K562 (cell line): ENCODE results near the gene ULBP1. TPM values are rescaled to one million over a fixed set of nuclear protein-coding genes. Genes with fewer than 3 reads are reported as not detected.

Experiments used
- ATAC-seq: fragments of 200-7000 bp; cut with Tn5 transposase; 3 replicates; pipeline ENCODE4 v1.9.1; 2020; ENCODE audit warnings: moderate library complexity
- BruUV-seq: library from RNA; stranded (reverse); fragments of 400-500 nt; replicated peaks from 2 replicates; lab custom pipeline; 2021; lab: Mats Ljungman, UMichigan
- CTCF ChIA-PET: fragments of 300-600 bp; formaldehyde crosslinking; extraction: SDS; loops from one replicate; lab custom pipeline; 2021; ENCODE audit warnings: low intra/inter-chr PET ratio; lab: Yijun Ruan, JAX
- POLR2A ChIA-PET: fragments of 300-600, 350-650 bp; sonication (Branson Sonifier 250); formaldehyde crosslinking; extraction: SDS; loops from one replicate; lab custom pipeline; 2021; ENCODE audit warnings: antibody characterized with exemption, inconsistent platforms; lab: Yijun Ruan, JAX
- DNase-seq, 4 experiments: peaks; one replicate each; pipeline versions ENCODE4 v3.0.0 to v3.0.0-alpha.2; 2011 to 2018; ENCODE audit warnings: low spot score in 3 of 4, mixed read lengths in 3 of 4; ENCODE audit errors: extremely low read depth in 1 of 4
- FAIRE-seq: peaks from 2 replicates; lab custom pipeline; 2011; peaks lifted over from hg19 to GRCh38; lab: Jason Lieb, UNC
- H2AFZ ChIP-seq: 2 replicates; pipeline ENCODE4 v1.6.0; 2011; ENCODE audit warnings: low read depth, low read length, control low read depth, inconsistent platforms
- H3K27ac ChIP-seq: fragments of 200-600 bp; 3 replicates; pipeline ENCODE4 v1.8.0; 2011; ENCODE audit warnings: low read depth, mild to moderate bottlenecking, control low read depth, inconsistent platforms, low read length, moderate library complexity, mixed read lengths; ENCODE audit errors: extremely low read depth
- H3K27me3 ChIP-seq, 2 experiments: fragments of 300-600 bp in 1 of 2; 2 replicates in 1 of 2; 3 replicates in 1 of 2; pipeline versions ENCODE4 v1.6.0 to v1.8.0; 2011; ENCODE audit warnings: inconsistent platforms in 2 of 2, low read length in 2 of 2, mild to moderate bottlenecking in 1 of 2, mixed read lengths in 1 of 2, moderate library complexity in 1 of 2; ENCODE audit not compliant: control insufficient read depth in 2 of 2, insufficient read depth in 2 of 2
- H3K36me3 ChIP-seq: fragments of 300-600 bp; 3 replicates; pipeline ENCODE4 v1.8.0; 2011; ENCODE audit warnings: mild to moderate bottlenecking, low read length, inconsistent platforms; ENCODE audit not compliant: control insufficient read depth, insufficient read depth
- H3K4me1 ChIP-seq, 2 experiments: fragments of 200-600 bp in 1 of 2; replicated peaks in 1 of 2; 2 replicates in 1 of 2; 3 replicates in 1 of 2; pipeline versions ENCODE4 v1.5.1 to v1.8.0; 2011; ENCODE audit warnings: inconsistent platforms in 2 of 2, low read length in 2 of 2, mild to moderate bottlenecking in 1 of 2, mixed read lengths in 1 of 2, moderate library complexity in 1 of 2; ENCODE audit not compliant: control insufficient read depth in 2 of 2, insufficient read depth in 2 of 2
- H3K4me2 ChIP-seq: 2 replicates; pipeline ENCODE4 v1.6.1; 2011; ENCODE audit warnings: low read length, control low read depth, inconsistent platforms, mixed read lengths; ENCODE audit not compliant: insufficient read depth
- H3K4me3 ChIP-seq: fragments of 200-600 bp; sonication (generic), shearing (Covaris generic); 2 replicates; pipeline ENCODE4 v1.5.1; 2016; ENCODE audit warnings: control low read depth, inconsistent platforms
- H3K79me2 ChIP-seq: fragments of 200-600 bp; 3 replicates; pipeline ENCODE4 v1.8.0; 2011; ENCODE audit warnings: low read length, inconsistent platforms; ENCODE audit not compliant: control insufficient read depth, insufficient read depth
- H3K9ac ChIP-seq, 2 experiments: 2 replicates each; pipeline versions ENCODE4 v1.6.0 to v1.6.1; 2011; ENCODE audit warnings: low read depth in 2 of 2, low read length in 2 of 2, control low read depth in 1 of 2, inconsistent platforms in 1 of 2, mild to moderate bottlenecking in 1 of 2, mixed read lengths in 1 of 2; ENCODE audit not compliant: insufficient read depth in 1 of 2
- H3K9me1 ChIP-seq: one replicate; pipeline ENCODE4 v1.6.0; 2011; ENCODE audit warnings: inconsistent platforms, mild to moderate bottlenecking, low read length, moderate library complexity; ENCODE audit not compliant: control insufficient read depth, insufficient read depth
- H3K9me3 ChIP-seq: replicated peaks from 2 replicates; pipeline ENCODE4 v1.5.1; 2011; ENCODE audit warnings: low read depth, low read length, inconsistent platforms; ENCODE audit not compliant: control insufficient read depth, insufficient read depth
- H4K20me1 ChIP-seq: replicated peaks from 2 replicates; pipeline ENCODE4 v1.6.1; 2011; ENCODE audit warnings: low read length, inconsistent platforms, mixed read lengths; ENCODE audit not compliant: control insufficient read depth, insufficient read depth
- FOXA1 ChIP-seq: fragments of 450-650 bp; IDR thresholded peaks from 2 replicates; pipeline ENCODE4 v1.6.1; 2016; ENCODE audit warnings: mild to moderate bottlenecking, borderline replicate concordance
- GABPB2 ChIP-seq: fragments of 250-450 bp; sonication (Bioruptor Pico); conservative IDR thresholded peaks from 2 replicates; pipeline ENCODE4 v1.5.1; 2021; ENCODE audit warnings: mild to moderate bottlenecking
- HDAC6 ChIP-seq: IDR thresholded peaks from 2 replicates; pipeline ENCODE4 v1.6.1; 2012; ENCODE audit warnings: low read depth, mild to moderate bottlenecking, control low read depth, inconsistent platforms, low read length, moderate library complexity
- HNRNPH1 ChIP-seq: fragments of 200-400 bp; formaldehyde crosslinking; optimal IDR thresholded peaks from 2 replicates; pipeline ENCODE3; 2017; ENCODE audit warnings: low read depth, mild to moderate bottlenecking, low read length, moderate library complexity
- NEUROD1 ChIP-seq: fragments of 150-350 bp; IDR thresholded peaks from 2 replicates; pipeline ENCODE4 v1.6.1; 2014; ENCODE audit warnings: borderline replicate concordance, low read length, low read depth; ENCODE audit not compliant: partially characterized antibody
- NFXL1 ChIP-seq: fragments of 450-650 bp; formaldehyde crosslinking; IDR thresholded peaks from 2 replicates; pipeline ENCODE4 v1.4.0; 2021; ENCODE audit warnings: mild to moderate bottlenecking
- SREBF1 ChIP-seq: fragments of 150-350 bp; IDR thresholded peaks from 2 replicates; pipeline ENCODE4 v1.6.1; 2014; ENCODE audit warnings: antibody characterized with exemption, low read depth, low read length, borderline replicate concordance
- ZBTB17 ChIP-seq: fragments of 450-650 bp; formaldehyde crosslinking; IDR thresholded peaks from 2 replicates; pipeline ENCODE4 v1.4.0; 2020; ENCODE audit warnings: mild to moderate bottlenecking
- ZC3H8 ChIP-seq: fragments of 450-650 bp; IDR thresholded peaks from 2 replicates; pipeline ENCODE4 v1.6.1; 2017
- ZNF263 ChIP-seq: sonication (generic); formaldehyde crosslinking; IDR thresholded peaks from 2 replicates; pipeline ENCODE4 v1.8.0; 2022; ENCODE audit warnings: mild to moderate bottlenecking, missing genetic modification reagents, borderline replicate concordance
- ZNF3 ChIP-seq: fragments of 250-450 bp; sonication (Bioruptor Pico); IDR thresholded peaks from 2 replicates; pipeline ENCODE4 v1.5.0; 2021; ENCODE audit warnings: mild to moderate bottlenecking, moderate library complexity
- whole genome bisulfite sequencing: fragments of 100-300 bp; shearing (Covaris generic); methylation state at CpG from one replicate; pipeline ENCODE4 v1.1.6; 2016; ENCODE audit warnings: low coverage, mixed read lengths; ENCODE audit not compliant: insufficient coverage; ENCODE audit errors: missing lambda C conversion rate; 5-methylcytosine and 5-hydroxymethylcytosine counted together
- in situ Hi-C: fragments of 300-500 bp; cut with MboI; formaldehyde crosslinking; loops from 4 replicates; pipeline ENCODE4 v1.15.0; 2018; ENCODE audit warnings: inconsistent platforms, mixed read lengths
- intact Hi-C: fragments of 100-400 bp; cut with micrococcal nuclease; formaldehyde crosslinking; loops from 2 replicates; pipeline ENCODE4 v1.14.2; 2022
- polyA plus RNA-seq, 8 experiments: library from polyadenylated mRNA; depleted of rRNA in 4 of 8; stranded (reverse) in 5 of 8; unstranded in 3 of 8; fragments of >200 nt; fragmentation: Nextera tagmentation in 2 of 8; fragmentation: Illumina TruSeq in 1 of 8; extraction: Ambion mirVana in 2 of 8; extraction: Trizol in 1 of 8; gene quantifications; 2 replicates each; pipeline versions ENCODE4 v1.2.1 to v1.2.3, GENCODE V29; 2011 to 2014; ENCODE audit warnings: inconsistent platforms in 1 of 8, missing spikeins in 1 of 8
- total RNA-seq, 7 experiments: library from RNA; depleted of rRNA in 6 of 7; stranded (reverse); fragments of >200 nt in 6 of 7; fragmentation: Illumina TruSeq in 2 of 7; extraction: Trizol in 2 of 7; gene quantifications; 2 replicates each; pipeline versions ENCODE4 v1.2.1 to v1.2.3, GENCODE V29; 2011 to 2021; ENCODE audit warnings: low replicate concordance in 1 of 7
- TF ChIP-seq, protein P1 (sequence below): fragments of 450-650 bp; formaldehyde crosslinking; IDR thresholded peaks from 2 replicates; pipeline ENCODE4 v1.4.0; 2020; ENCODE audit warnings: mild to moderate bottlenecking, mixed read lengths
- TF ChIP-seq, protein P2 (sequence below): sonication (generic); formaldehyde crosslinking; IDR thresholded peaks from 2 replicates; pipeline ENCODE4 v1.4.0; 2020; ENCODE audit warnings: mild to moderate bottlenecking, missing genetic modification reagents

ULBP1 gene
- total and polyA plus RNA-seq, 9 of the 15 experiments (the other 6 are each of a cell fraction or from before 2014, with no cell fraction given) = 0.33 to 6.0 (median 2.5) TPM

DNA sequence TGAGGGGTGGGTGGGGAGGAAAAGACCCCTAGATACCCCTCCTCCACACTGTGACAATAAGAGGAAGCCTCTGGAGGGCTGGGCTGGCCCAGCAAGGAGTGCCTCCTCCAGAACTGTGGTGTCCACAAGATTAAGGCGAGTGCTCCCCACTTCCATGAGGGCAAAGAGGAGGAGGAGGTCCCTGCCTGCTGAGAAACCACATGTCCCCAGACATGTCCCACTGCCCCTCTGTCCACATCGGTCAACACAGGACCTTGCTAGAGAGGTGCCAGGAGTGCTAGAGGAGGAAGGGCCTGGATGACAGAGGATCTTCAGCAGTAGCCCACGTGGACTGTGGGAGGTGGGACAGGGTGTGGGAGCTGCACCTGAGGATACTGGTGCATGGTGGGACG is 43.9 kb upstream of the ULBP1 start:
- no peak for DNase-seq
- no peak overlapping the region for H3K9ac ChIP-seq
- no peak overlapping the region for H2AFZ ChIP-seq
- H3K4me1 ChIP-seq = peaks cover 0 to 16% of the 10 kb centered on the region in 2 experiments; a peak in 3 of 5 replicates
- no peak for FAIRE-seq
- no peak overlapping the region for H3K4me3 ChIP-seq
- H3K9me3 ChIP-seq = no peaks in the 10 kb centered on the region
- H3K79me2 ChIP-seq = no peaks in the 10 kb centered on the region
- BruUV-seq = no TSS peak
- CTCF ChIA-PET = no interaction called here
- no peak overlapping the region for H3K4me2 ChIP-seq
- ATAC-seq = no peak
- peaks cover 13 to 68% of the 10 kb centered on the region in 2 experiments; a peak in 4 of 5 replicates for H3K27me3 ChIP-seq
- WGBS = 0% methylated on average over 4 of the region's 4 CpGs
- no peak overlapping the region for H3K27ac ChIP-seq
- TF ChIP-seq ZNF263 = peak; percentile 33; the same call in 1 of the 2 replicates
- TF ChIP-seq ZNF3 (CRISPR knock-in tag) = no peak
- POLR2A ChIA-PET = interaction anchor here (0.8 kb wide), 1 partner anchor 113 kb away, joined by 3 read pairs; no protein-coding TSS in a partner anchor
- no peaks in the 10 kb centered on the region for H3K36me3 ChIP-seq
- no peaks in the 10 kb centered on the region for H3K9me1 ChIP-seq
- intact Hi-C loops (no loop called here), in situ Hi-C loops (loop anchor here (5.0 to 25.0 kb wide), 3 partner anchors 78 to 883 kb away; no protein-coding TSS in a partner anchor)
- peaks cover 4% of the 10 kb centered on the region; the same call in 1 of the 2 replicates for H4K20me1 ChIP-seq

DNA sequence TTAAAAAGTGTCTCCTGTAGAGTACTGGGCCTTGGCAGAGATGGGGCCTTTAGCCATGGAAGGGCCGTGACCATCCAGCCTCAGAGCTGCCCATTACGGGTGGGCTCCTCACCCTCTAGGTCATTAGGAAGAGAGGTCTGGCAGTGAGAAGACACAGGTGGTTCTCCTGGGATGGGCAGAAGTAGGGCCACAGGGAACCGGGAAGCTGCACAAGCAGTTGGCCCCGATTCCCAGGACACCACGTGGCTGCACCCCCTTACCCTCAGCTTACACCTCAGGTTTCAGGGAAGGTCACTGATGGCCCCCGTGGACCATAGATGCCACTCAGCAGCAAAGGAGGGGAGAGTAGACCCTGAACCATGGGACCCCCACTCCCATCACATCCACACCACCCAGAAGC is 42.4 kb upstream of the ULBP1 start:
- ChIA-PET POLR2A (interaction anchor here (1.1 kb wide), 1 partner anchor 100 kb away, joined by 3 read pairs; no protein-coding TSS in a partner anchor), CTCF (no interaction called here)
- DNase-seq (no peak), ATAC-seq (no peak), FAIRE-seq (no peak)
- H3K9me1 ChIP-seq = no peaks in the 10 kb centered on the region
- H3K9ac ChIP-seq = no peak overlapping the region
- BruUV-seq = no TSS peak
- H4K20me1 ChIP-seq = peaks cover 4% of the 10 kb centered on the region; the same call in 1 of the 2 replicates
- intact Hi-C loops = no loop called here
- H3K36me3 ChIP-seq = no peaks in the 10 kb centered on the region
- peaks cover 0 to 26% of the 10 kb centered on the region in 2 experiments; a peak in 3 of 5 replicates for H3K4me1 ChIP-seq
- H3K4me3 ChIP-seq = no peak overlapping the region
- peaks cover 13 to 74% of the 10 kb centered on the region in 2 experiments; a peak in 4 of 5 replicates for H3K27me3 ChIP-seq
- H3K27ac ChIP-seq = no peak overlapping the region
- no peaks in the 10 kb centered on the region for H3K9me3 ChIP-seq
- in situ Hi-C loops = loop anchor here (5.0 to 25.0 kb wide), 3 partner anchors 79 to 884 kb away; no protein-coding TSS in a partner anchor
- no peaks in the 10 kb centered on the region for H3K79me2 ChIP-seq
- no peak overlapping the region for H2AFZ ChIP-seq
- no peak overlapping the region for H3K4me2 ChIP-seq
- WGBS = 1% methylated on average over 6 of the region's 6 CpGs
- TF ChIP-seq, protein P1, sequence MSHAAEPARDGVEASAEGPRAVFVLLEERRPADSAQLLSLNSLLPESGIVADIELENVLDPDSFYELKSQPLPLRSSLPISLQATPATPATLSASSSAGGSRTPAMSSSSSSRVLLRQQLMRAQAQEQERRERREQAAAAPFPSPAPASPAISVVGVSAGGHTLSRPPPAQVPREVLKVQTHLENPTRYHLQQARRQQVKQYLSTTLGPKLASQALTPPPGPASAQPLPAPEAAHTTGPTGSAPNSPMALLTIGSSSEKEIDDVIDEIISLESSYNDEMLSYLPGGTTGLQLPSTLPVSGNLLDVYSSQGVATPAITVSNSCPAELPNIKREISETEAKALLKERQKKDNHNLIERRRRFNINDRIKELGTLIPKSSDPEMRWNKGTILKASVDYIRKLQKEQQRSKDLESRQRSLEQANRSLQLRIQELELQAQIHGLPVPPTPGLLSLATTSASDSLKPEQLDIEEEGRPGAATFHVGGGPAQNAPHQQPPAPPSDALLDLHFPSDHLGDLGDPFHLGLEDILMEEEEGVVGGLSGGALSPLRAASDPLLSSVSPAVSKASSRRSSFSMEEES = no peak
- TF ChIP-seq, protein P2, sequence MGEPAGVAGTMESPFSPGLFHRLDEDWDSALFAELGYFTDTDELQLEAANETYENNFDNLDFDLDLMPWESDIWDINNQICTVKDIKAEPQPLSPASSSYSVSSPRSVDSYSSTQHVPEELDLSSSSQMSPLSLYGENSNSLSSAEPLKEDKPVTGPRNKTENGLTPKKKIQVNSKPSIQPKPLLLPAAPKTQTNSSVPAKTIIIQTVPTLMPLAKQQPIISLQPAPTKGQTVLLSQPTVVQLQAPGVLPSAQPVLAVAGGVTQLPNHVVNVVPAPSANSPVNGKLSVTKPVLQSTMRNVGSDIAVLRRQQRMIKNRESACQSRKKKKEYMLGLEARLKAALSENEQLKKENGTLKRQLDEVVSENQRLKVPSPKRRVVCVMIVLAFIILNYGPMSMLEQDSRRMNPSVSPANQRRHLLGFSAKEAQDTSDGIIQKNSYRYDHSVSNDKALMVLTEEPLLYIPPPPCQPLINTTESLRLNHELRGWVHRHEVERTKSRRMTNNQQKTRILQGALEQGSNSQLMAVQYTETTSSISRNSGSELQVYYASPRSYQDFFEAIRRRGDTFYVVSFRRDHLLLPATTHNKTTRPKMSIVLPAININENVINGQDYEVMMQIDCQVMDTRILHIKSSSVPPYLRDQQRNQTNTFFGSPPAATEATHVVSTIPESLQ (CRISPR knock-in tag) = no peak
- TF ChIP-seq NFXL1 (CRISPR knock-in tag) (no peak), GABPB2 (CRISPR knock-in tag) (no peak), SREBF1 (no peak), HDAC6 (no peak), ZC3H8 (no peak), NEUROD1 (no peak), ZBTB17 (no peak), HNRNPH1 (no peak), FOXA1 (no peak)
